GM12878 (cell line): ENCODE data around the gene MRPL42. TPM values are rescaled to one million over a fixed set of nuclear protein-coding genes. Genes with fewer than 3 reads are reported as not detected.

Experiments
- BHLHE40 ChIP-seq, 2 experiments: fragments of 450-650 bp in 1 of 2; IDR thresholded peaks; 2 replicates each; pipeline ENCODE4 v1.6.1; 2011 to 2017; ENCODE audit warnings: low read depth in 2 of 2, borderline replicate concordance in 1 of 2, improper control_type of control experiment in 1 of 2, low read length in 1 of 2, mild to moderate bottlenecking in 1 of 2
- CREM ChIP-seq: IDR thresholded peaks from 2 replicates; pipeline ENCODE4 v1.6.1; 2014; ENCODE audit warnings: antibody characterized with exemption, low read depth
- CUX1 ChIP-seq: IDR thresholded peaks from 2 replicates; pipeline ENCODE4 v1.6.1; 2012; ENCODE audit warnings: improper control_type of control experiment, low read depth, low read length; ENCODE audit not compliant: insufficient replicate concordance
- E4F1 ChIP-seq: fragments of 450-650 bp; IDR thresholded peaks from 2 replicates; pipeline ENCODE4 v1.6.1; 2018; ENCODE audit warnings: borderline replicate concordance, mild to moderate bottlenecking; ENCODE audit not compliant: partially characterized antibody
- FOS ChIP-seq: IDR thresholded peaks from 3 replicates; pipeline ENCODE4 v1.6.1; 2011; ENCODE audit warnings: borderline replicate concordance; ENCODE audit not compliant: insufficient read length; ENCODE audit errors: extremely low read depth
- IKZF2 ChIP-seq, 2 experiments: fragments of 450-650 bp; IDR thresholded peaks; 2 replicates each; pipeline ENCODE4 v1.6.1; 2017; ENCODE audit warnings: mild to moderate bottlenecking in 2 of 2, moderate library complexity in 2 of 2
- NBN ChIP-seq: fragments of 450-650 bp; IDR thresholded peaks from 2 replicates; pipeline ENCODE4 v1.6.1; 2016
- NFIC ChIP-seq: IDR thresholded peaks from 2 replicates; pipeline ENCODE4 v1.6.1; 2012; ENCODE audit warnings: low read depth, mild to moderate bottlenecking, inconsistent platforms, low read length, moderate library complexity
- POLR2A ChIP-seq: IDR thresholded peaks from 2 replicates; pipeline ENCODE4 v1.6.1; 2011; ENCODE audit warnings: low read depth, mild to moderate bottlenecking, low read length
- RELB ChIP-seq: fragments of 450-650 bp; IDR thresholded peaks from 2 replicates; pipeline ENCODE4 v1.6.1; 2017; ENCODE audit warnings: low read depth, mild to moderate bottlenecking, moderate library complexity
- SMC3 ChIP-seq: IDR thresholded peaks from 2 replicates; pipeline ENCODE4 v1.6.1; 2011; ENCODE audit warnings: low read length, improper control_type of control experiment, borderline replicate concordance
- WRNIP1 ChIP-seq: IDR thresholded peaks from 2 replicates; pipeline ENCODE4 v1.6.1; 2011; ENCODE audit warnings: low read depth, low read length, improper control_type of control experiment, borderline replicate concordance
- YY1 ChIP-seq: IDR thresholded peaks from 2 replicates; pipeline ENCODE4 v1.6.1; 2011; ENCODE audit warnings: low read depth, mild to moderate bottlenecking, low read length
- ZBTB4 ChIP-seq: fragments of 450-650 bp; formaldehyde crosslinking; IDR thresholded peaks from 2 replicates; pipeline ENCODE4 v1.4.0; 2022; ENCODE audit warnings: mild to moderate bottlenecking, moderate library complexity
- ZNF384 ChIP-seq: IDR thresholded peaks from 2 replicates; pipeline ENCODE4 v1.6.1; 2012; ENCODE audit warnings: low read depth, mild to moderate bottlenecking, low read length, improper control_type of control experiment, borderline replicate concordance
- polyA plus RNA-seq, 11 experiments: library from polyadenylated mRNA; depleted of rRNA in 4 of 11; unstranded in 6 of 11; stranded (reverse) in 5 of 11; fragments of >200 nt; fragmentation: Nextera tagmentation in 4 of 11; fragmentation: Illumina TruSeq in 1 of 11; extraction: Ambion mirVana in 4 of 11; extraction: Trizol in 1 of 11; gene quantifications; 1 replicate in 1 of 11; 2 replicates in 10 of 11; pipeline versions ENCODE4 v1.2.1 to v1.2.3, GENCODE V29; 2011 to 2016; ENCODE audit warnings: inconsistent platforms in 2 of 11, missing spikeins in 2 of 11, low read depth in 1 of 11
- total RNA-seq, 4 experiments: library from RNA; depleted of rRNA in 3 of 4; stranded (reverse); fragments of >200 nt in 3 of 4; fragmentation: Illumina TruSeq in 1 of 4; extraction: Trizol in 1 of 4; gene quantifications; 2 replicates each; pipeline versions ENCODE4 v1.2.1 to v1.2.3, GENCODE V29; 2013 to 2021

Gene MRPL42
- total and polyA plus RNA-seq, 10 of the 15 experiments (the other 5 are each of a cell fraction or from before 2014, with no cell fraction given), result 65.1 to 427 (median 126) TPM

GRCh38 chr12:93467351-93468007 lies at the start of gene MRPL42 (continued):
- TF ChIP-seq WRNIP1 (no peak), ZNF384 (no peak), SMC3 (peak; percentile 5; the same call in 1 of the 2 replicates), RELB (peak; percentile 88), ZBTB4 (CRISPR knock-in tag) (no peak), CUX1 (no peak), NFIC (no peak), FOS (no peak), CREM (peak; percentile 60; the same call in 1 of the 2 replicates), NBN (peak; percentile 86; the same call in 1 of the 2 replicates), POLR2A (peak; percentile 93), IKZF2 (IDR thresholded peaks at IDR 0.05) (peak; percentile 58 to 64; a peak in 3 of 4 replicates), BHLHE40 (IDR thresholded peaks at IDR 0.05; ENCODE audit: borderline replicate concordance in 1 of 2, low read depth in 2 of 2, low read length in 1 of 2) (peak in 1 of 2 experiments; percentile 61; a peak in 1 of 4 replicates), E4F1 (no peak), YY1 (peak; percentile 98)
